ENCODE measurements around the gene CYP11A1. TPM values are rescaled to one million over a fixed set of nuclear protein-coding genes. Genes with fewer than 3 reads are reported as not detected.
A peak's percentile ranks its signal among the peaks of the same experiment; 100 is the strongest.

The CYP11A1 gene
- total RNA-seq, 2 experiments from 2014 or later: not detected

DNA sequence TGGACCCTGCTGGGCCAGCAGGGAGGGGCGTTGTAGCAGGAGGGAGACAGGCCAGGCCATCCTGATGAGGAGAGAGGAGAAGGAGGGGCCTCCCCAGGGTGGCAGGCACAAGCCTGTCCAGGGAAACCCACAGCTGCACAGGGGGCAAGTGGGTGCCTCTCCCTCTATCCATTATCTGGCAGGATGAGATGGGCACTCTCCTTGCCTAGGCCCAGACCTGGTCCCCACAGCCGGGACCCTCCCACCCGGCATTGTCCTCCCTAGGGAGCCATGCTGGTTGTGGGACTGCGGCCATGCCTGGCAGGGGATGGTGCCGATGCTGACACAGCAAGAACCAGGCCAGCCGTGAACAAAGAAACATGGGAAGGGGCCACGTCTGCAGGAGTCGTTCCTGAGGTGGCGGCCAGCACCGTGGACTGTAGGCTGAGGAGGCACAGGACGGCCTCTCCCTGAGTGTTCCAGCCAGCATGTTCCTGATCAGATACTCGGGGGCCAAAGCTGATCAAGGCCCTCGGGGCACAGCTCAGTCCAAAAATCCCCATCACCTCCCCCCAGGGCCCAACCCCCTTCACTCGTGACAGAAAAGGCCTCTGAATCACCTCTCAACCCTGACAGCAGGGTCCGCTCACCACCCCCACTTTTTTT, 19.2 kb upstream of the CYP11A1 start:
- Mint-ChIP-seq H3K27me3 (ENCODE audit: low read depth) (no peaks in the 10 kb centered on the region), H3K27ac (peak overlapping the region; percentile 95), H3K4me3 (no peak overlapping the region), H3K4me1 (ENCODE audit: low read depth) (peaks cover 74% of the 10 kb centered on the region), H3K36me3 (ENCODE audit: low read depth) (no peaks in the 10 kb centered on the region), H3K9me3 (ENCODE audit: insufficient read depth) (no peaks in the 10 kb centered on the region)
- no peak for DNase-seq
- CTCF ChIA-PET: interaction anchor here (6.8 to 17.6 kb wide), 2 partner anchors 16 to 48 kb away, joined by 108 to 677 read pairs; partner anchors contain the start of gene SEMA7A
- no peak for ATAC-seq
- POLR2A ChIA-PET: interaction anchor here (2.9 kb wide), 1 partner anchor 9 kb away, joined by 23 read pairs; no protein-coding TSS in a partner anchor

DNA sequence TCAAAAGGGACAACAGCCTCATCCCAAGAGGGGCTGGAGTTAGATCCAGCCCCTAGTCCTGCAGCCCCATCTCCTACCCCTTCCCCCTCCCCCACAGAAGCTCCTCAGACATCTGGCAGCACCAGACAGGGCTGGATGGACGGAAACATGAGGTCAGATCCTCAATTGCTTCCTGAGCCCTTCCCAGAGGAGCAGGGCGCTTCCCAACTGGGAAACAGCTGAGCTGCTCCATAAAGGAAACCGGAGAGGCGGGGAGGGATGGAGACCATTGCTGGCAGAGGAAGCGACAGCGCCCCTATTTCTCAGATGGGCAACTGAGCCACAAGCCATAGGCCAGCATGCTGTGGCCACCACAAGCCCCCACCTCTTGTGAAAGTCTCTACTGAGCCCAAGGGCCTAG, 18.3 kb upstream of the CYP11A1 start:
- H3K27me3 Mint-ChIP-seq (ENCODE audit: low read depth): no peaks in the 10 kb centered on the region
- ATAC-seq (no peak), DNase-seq (no peak)
- H3K4me3 Mint-ChIP-seq: no peak overlapping the region
- no peaks in the 10 kb centered on the region for H3K36me3 Mint-ChIP-seq (ENCODE audit: low read depth)
- peaks cover 66% of the 10 kb centered on the region for H3K4me1 Mint-ChIP-seq (ENCODE audit: low read depth)
- POLR2A ChIA-PET: interaction anchor here (1.0 to 2.9 kb wide), 7 partner anchors 10 to 212 kb away, joined by 3 to 55 read pairs (median 14); partner anchors contain the start of genes SEMA7A and UBL7
- CTCF ChIA-PET: interaction anchor here (0.6 to 17.6 kb wide), 8 partner anchors 10 to 418 kb away, joined by 3 to 677 read pairs (median 13); partner anchors contain the start of genes ARID3B and SEMA7A
- H3K27ac Mint-ChIP-seq: peak overlapping the region; percentile 95
- H3K9me3 Mint-ChIP-seq (ENCODE audit: insufficient read depth): no peaks in the 10 kb centered on the region

DNA sequence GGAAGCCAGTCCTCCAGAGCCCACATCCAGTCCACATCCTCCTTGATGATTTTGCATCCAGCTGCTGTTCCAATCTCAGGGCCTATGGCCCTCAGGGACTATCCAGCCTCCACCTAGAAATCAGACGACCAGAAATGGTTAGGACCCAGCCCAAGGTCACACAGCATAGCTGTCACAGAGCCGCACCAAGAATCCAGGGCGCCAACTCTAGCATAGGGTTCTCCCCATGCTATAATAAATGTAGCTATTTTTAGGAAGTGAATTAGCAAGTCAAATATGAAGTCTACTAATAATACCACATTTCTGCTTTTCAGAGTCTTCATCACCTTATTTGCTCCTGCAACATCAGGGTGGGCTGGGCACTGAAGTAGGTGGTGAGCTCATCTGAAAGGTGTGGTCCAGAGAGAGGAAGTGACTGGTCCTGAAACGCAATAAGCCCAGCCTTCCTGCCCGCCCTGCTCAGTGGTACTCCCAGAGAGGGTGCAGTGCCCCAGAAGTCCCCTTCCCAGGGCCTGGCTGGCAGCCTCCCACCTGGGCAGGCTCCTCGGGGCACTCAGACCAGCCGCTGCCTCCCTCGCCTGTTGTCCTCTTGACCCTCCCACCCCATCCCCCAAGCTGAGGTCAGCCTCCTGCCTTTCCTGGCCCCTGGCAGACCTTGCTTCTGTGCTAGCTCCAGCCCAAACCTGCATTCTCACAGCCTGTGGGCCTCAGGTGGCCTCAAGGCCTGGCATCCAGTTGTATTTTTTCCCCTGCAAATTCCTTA, 17.6 kb upstream of the CYP11A1 start:
- Mint-ChIP-seq H3K27me3 (ENCODE audit: low read depth) (no peaks in the 10 kb centered on the region), H3K36me3 (ENCODE audit: low read depth) (no peaks in the 10 kb centered on the region), H3K9me3 (ENCODE audit: insufficient read depth) (no peaks in the 10 kb centered on the region), H3K4me3 (no peak overlapping the region), H3K4me1 (ENCODE audit: low read depth) (peaks cover 62% of the 10 kb centered on the region), H3K27ac (peak overlapping the region; percentile 95)
- ChIA-PET POLR2A (interaction anchor here (0.8 to 2.9 kb wide), 14 partner anchors 10 to 428 kb away, joined by 3 to 55 read pairs (median 4); partner anchors contain the start of genes ARID3B, SEMA7A and UBL7), CTCF (interaction anchor here (0.6 to 17.6 kb wide), 15 partner anchors 9 to 419 kb away, joined by 3 to 677 read pairs (median 6); partner anchors contain the start of genes ARID3B, SEMA7A and UBL7)
- peak; percentile 82 for DNase-seq
- ATAC-seq: peak; percentile 75

DNA sequence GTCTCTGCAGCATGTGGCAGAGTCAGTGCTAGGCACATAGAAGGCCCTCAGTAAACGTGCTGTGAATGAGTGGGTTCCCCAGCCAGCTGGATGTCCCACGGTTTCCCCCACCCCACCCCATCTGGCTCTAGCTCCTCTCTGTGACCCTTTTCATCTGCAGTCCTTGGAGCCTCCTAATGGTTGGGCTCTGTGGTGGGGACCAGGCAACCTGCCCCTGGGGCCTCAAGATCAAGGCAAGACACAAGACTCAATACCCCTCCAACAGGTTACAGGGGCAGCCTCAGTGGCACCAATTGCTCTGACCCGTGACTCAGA, 17.1 kb upstream of the CYP11A1 start:
- Mint-ChIP-seq H3K27ac (peak overlapping the region; percentile 95), H3K27me3 (ENCODE audit: low read depth) (no peaks in the 10 kb centered on the region), H3K9me3 (ENCODE audit: insufficient read depth) (no peaks in the 10 kb centered on the region), H3K4me3 (no peak overlapping the region), H3K4me1 (ENCODE audit: low read depth) (peaks cover 61% of the 10 kb centered on the region), H3K36me3 (ENCODE audit: low read depth) (no peaks in the 10 kb centered on the region)
- CTCF ChIA-PET: interaction anchor here (1.1 to 17.6 kb wide), 13 partner anchors 8 to 250 kb away, joined by 3 to 677 read pairs (median 7); partner anchors contain the start of genes SEMA7A and UBL7
- POLR2A ChIA-PET: interaction anchor here (0.8 to 2.9 kb wide), 15 partner anchors 11 to 428 kb away, joined by 3 to 55 read pairs (median 3); partner anchors contain the start of genes ARID3B, SEMA7A and UBL7
- ATAC-seq (peak; percentile 2), DNase-seq (no peak)

DNA sequence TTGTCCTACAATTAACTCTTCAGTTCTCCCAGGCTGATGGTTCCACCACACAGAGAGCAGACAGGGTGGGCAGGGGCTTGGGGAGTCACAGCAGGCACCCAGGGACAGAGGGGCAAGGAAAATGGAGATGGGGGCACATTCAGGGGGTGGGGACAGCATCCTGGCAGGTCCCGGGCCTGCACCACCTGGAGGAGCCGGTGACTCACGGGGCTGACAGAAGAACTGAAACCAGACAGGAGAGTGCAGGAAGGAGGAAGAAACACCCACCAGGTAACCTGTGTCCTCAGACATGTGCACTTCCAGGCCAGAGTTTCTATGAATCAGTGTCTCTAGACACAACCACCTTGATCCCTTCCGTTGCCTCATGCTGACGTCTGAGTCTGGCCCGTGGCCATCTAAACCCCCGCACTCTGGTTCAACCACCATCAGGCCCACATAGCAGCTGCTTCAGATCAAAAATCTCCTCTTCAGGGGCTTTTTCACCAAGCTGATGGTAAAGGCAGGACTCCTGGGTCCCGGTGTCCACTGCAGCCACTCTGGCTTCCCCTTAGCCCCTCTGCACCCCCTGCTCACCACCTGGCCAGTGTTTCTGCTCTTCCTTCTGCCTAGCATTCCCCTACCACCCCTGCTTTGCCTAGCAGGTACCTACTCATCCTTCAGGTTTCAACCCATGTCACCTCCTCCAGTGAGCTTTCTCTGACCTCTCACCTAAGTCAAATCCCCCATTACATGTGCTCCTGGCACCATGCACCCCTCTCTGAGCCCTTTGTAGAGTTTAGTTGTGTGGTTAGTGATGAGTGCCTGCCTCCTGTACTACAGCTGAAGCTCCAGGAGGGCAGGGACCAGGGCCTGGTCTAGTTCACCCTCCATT, 16.5 kb upstream of the CYP11A1 start:
- Mint-ChIP-seq H3K27ac (peak overlapping the region; percentile 95), H3K9me3 (ENCODE audit: insufficient read depth) (no peaks in the 10 kb centered on the region), H3K4me3 (peak overlapping the region; percentile 30), H3K36me3 (ENCODE audit: low read depth) (no peaks in the 10 kb centered on the region), H3K4me1 (ENCODE audit: low read depth) (peaks cover 62% of the 10 kb centered on the region), H3K27me3 (ENCODE audit: low read depth) (no peaks in the 10 kb centered on the region)
- ATAC-seq (peak; percentile 72), DNase-seq (peak; percentile 69)
- ChIA-PET CTCF (interaction anchor here (0.6 to 17.6 kb wide), 18 partner anchors 8 to 404 kb away, joined by 3 to 677 read pairs (median 6); partner anchors contain the start of genes SEMA7A and UBL7), POLR2A (interaction anchor here (0.7 to 2.9 kb wide), 14 partner anchors 11 to 427 kb away, joined by 3 to 55 read pairs (median 3); partner anchors contain the start of genes ARID3B, SEMA7A and UBL7)

DNA sequence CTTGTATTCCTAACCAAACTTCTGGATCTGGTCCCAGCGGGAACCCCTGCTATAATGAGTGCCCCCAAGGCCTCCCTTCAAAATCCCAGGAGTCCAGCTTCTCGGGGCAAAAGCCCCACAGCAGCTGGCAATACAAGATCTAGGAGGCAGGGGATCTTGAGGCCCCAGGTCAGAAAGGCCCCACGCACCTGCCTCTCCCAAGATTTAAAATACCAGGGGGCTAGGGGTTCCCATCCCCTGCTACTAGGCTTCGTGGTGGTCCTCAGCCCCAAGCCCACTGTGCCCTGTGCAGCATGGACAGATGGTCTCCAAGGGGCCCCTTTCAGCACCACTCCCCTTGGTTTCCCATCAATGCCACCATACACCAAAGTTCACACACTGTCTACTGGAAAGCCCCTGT, 15.8 kb upstream of the CYP11A1 start:
- Mint-ChIP-seq H3K9me3 (ENCODE audit: insufficient read depth) (no peaks in the 10 kb centered on the region), H3K4me3 (peak overlapping the region; percentile 30), H3K36me3 (ENCODE audit: low read depth) (no peaks in the 10 kb centered on the region), H3K27ac (peak overlapping the region; percentile 95), H3K4me1 (ENCODE audit: low read depth) (peaks cover 64% of the 10 kb centered on the region), H3K27me3 (ENCODE audit: low read depth) (no peaks in the 10 kb centered on the region)
- DNase-seq (no peak), ATAC-seq (no peak)
- ChIA-PET CTCF (interaction anchor here (0.7 to 17.6 kb wide), 16 partner anchors 7 to 249 kb away, joined by 3 to 677 read pairs (median 8); partner anchors contain the start of genes SEMA7A and UBL7), POLR2A (interaction anchor here (1.0 to 2.8 kb wide), 7 partner anchors 13 to 157 kb away, joined by 3 to 55 read pairs (median 6); partner anchors contain the start of genes ARID3B and SEMA7A)

DNA sequence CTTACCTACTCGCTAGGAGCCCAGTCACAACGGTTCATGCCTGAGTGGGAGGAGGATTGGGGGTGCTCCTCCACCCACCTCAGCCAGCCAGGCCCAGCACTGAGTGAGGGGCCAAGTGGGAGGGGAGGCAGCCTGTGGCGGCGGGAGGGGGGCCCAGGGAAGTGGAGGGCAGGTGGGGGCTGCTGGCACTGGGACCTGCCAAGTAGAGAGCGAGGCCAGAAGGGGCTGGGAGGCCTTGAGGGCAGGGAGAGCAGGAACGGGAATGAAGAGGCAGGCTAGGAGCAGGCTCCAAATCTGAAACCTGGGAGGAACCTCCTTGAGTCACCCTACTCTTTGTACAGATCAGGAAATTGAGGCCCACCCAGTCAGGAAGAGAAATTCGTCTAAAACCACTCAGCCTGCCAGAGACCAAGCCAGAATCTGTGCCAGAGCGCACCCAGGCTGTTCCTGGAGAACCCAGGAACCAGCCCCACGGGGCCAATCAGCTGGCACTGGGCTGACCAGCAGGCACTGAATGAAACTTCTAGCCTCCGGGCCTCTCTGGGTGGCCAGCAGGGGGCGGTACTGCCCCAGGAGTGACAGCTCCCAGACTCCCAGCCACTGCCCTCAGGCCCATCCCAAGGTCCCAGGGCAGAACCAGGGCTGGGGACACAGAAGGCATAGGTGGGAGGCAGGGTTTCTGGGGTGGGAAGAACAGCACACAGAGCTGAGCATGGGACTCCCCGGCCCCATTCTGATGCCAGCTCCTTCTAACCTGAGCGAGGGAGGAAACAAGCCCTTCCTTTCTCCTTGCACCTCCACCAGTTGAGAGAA, 14.8 kb upstream of the CYP11A1 start:
- POLR2A ChIA-PET: interaction anchor here (0.6 to 1.7 kb wide), 9 partner anchors 14 to 159 kb away, joined by 3 to 8 read pairs (median 3); partner anchors contain the start of genes ARID3B and SEMA7A
- CTCF ChIA-PET: interaction anchor here (0.6 to 17.6 kb wide), 32 partner anchors 8 to 402 kb away, joined by 3 to 677 read pairs (median 5); partner anchors contain the start of genes CLK3, SEMA7A and UBL7
- no peaks in the 10 kb centered on the region for H3K27me3 Mint-ChIP-seq (ENCODE audit: low read depth)
- DNase-seq (peak; percentile 85), ATAC-seq (peak; percentile 57)
- H3K4me3 Mint-ChIP-seq: no peak overlapping the region
- no peaks in the 10 kb centered on the region for H3K36me3 Mint-ChIP-seq (ENCODE audit: low read depth)
- peak overlapping the region; percentile 54 for H3K27ac Mint-ChIP-seq
- peaks cover 66% of the 10 kb centered on the region for H3K4me1 Mint-ChIP-seq (ENCODE audit: low read depth)
- H3K9me3 Mint-ChIP-seq (ENCODE audit: insufficient read depth): no peaks in the 10 kb centered on the region

DNA sequence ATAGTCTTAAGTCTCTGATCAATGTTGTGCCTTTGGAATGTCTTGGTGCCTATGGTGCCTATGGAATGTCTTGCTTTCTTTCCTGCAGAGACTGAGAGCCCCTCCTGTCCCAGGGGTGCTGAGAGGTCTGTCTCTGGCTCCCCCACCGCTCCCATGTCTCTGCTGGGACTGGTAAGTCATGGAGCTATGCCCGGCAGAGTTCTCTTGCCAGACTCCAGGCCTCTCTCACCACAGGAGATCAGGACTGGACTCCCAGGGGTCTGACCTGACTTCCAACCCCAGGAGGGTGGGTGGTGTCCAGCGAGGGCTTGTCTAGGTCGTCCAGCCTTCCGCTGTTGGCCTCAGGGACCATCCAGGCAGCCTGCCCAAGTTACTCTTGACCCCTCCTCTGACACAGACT, 14.0 kb upstream of the CYP11A1 start:
- ATAC-seq (no peak), DNase-seq (no peak)
- H3K4me3 Mint-ChIP-seq: no peak overlapping the region
- H3K27ac Mint-ChIP-seq: peak overlapping the region; percentile 27
- H3K4me1 Mint-ChIP-seq (ENCODE audit: low read depth): peaks cover 60% of the 10 kb centered on the region
- POLR2A ChIA-PET: interaction anchor here (1.7 kb wide), 1 partner anchor 58 kb away, joined by 8 read pairs; no protein-coding TSS in a partner anchor
- H3K27me3 Mint-ChIP-seq (ENCODE audit: low read depth): no peaks in the 10 kb centered on the region
- no peaks in the 10 kb centered on the region for H3K9me3 Mint-ChIP-seq (ENCODE audit: insufficient read depth)
- CTCF ChIA-PET: interaction anchor here (0.6 to 17.6 kb wide), 12 partner anchors 9 to 403 kb away, joined by 3 to 677 read pairs (median 7); partner anchors contain the start of genes CLK3 and SEMA7A
- H3K36me3 Mint-ChIP-seq (ENCODE audit: low read depth): no peaks in the 10 kb centered on the region

DNA sequence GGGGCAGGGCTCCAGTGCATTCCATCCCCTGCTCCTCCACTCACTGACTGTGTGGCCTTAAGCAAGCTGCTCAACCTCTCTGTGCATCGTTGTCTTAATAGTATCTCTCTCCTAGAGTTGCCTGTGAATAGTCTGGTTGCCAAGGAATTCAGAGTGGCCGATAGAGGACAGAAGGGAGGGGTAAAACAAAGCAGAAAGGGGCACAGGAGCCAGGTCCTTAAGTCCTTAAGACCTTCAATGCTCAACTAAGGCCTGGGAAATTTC, 13.7 kb upstream of the CYP11A1 start:
- POLR2A ChIA-PET: no interaction called here
- H3K36me3 Mint-ChIP-seq (ENCODE audit: low read depth): no peaks in the 10 kb centered on the region
- DNase-seq (no peak), ATAC-seq (no peak)
- peak overlapping the region; percentile 9 for H3K27ac Mint-ChIP-seq
- no peak overlapping the region for H3K4me3 Mint-ChIP-seq
- no peaks in the 10 kb centered on the region for H3K27me3 Mint-ChIP-seq (ENCODE audit: low read depth)
- CTCF ChIA-PET: interaction anchor here (0.6 to 17.6 kb wide), 10 partner anchors 12 to 404 kb away, joined by 3 to 677 read pairs (median 7); partner anchors contain the start of genes CLK3 and SEMA7A
- no peaks in the 10 kb centered on the region for H3K9me3 Mint-ChIP-seq (ENCODE audit: insufficient read depth)
- peaks cover 59% of the 10 kb centered on the region for H3K4me1 Mint-ChIP-seq (ENCODE audit: low read depth)
